ENCODE data around the gene TUBGCP5.
A peak's percentile ranks its signal among the peaks of the same experiment; 100 is the strongest.

TUBGCP5 gene

DNA sequence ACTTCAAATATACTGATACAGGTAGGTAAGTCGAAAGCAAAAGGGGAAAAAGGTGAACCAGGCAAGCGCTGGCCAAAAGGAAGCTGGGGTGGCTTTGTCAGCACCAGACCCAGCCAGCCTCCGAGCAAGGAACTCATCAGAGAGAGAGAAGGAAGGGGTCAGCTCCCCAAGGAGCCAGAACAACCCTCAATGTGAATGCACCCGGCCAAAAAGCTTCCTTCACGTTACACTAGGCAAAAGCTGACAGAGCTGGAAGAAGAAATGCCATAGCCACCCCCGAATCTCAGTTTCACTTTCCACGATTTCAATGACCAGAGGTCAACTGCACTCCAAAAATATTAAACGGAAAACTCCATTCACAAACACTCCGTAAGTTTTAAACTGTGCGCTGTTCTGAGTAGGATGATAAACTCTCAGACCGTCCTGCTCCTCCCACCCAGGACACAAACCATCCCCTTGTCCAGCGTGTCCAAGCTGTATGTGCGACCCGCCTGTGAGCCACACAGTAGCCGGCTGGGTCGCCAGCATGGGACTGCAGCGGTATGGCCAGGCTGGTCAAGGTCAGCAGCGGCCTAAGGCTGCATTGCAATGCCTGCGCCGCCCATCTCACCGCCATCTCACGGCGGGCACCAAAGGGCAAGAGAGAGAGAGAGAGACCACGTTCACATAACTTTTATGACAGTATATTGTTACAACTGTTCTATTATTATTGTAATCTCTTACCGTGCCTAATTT is 88.9 kb downstream of the TUBGCP5 start:
- Histone ChIP-seq H3K4me1 (ENCODE audit: control insufficient read depth, insufficient read depth, low read length) (peaks cover 39% of the 10 kb centered on the region), H3K9me3 (ENCODE audit: control insufficient read depth, low read length) (no peaks in the 10 kb centered on the region), H3K36me3 (ENCODE audit: control insufficient read depth, insufficient read depth, low read length, severe bottlenecking) (peaks cover 3% of the 10 kb centered on the region), H3K4me3 (ENCODE audit: low read length) (peak overlapping the region; percentile 19), H3K9ac (ENCODE audit: low read length) (peak overlapping the region; percentile 29), H3K27me3 (replicated peaks; ENCODE audit: control insufficient read depth, insufficient read depth, low read length) (no peaks in the 10 kb centered on the region)
- DNase-seq (ENCODE audit: low read depth): no peak
